Peyer's patch (tissue), 4 donors: Measurements from ENCODE around the gene RPRD2.

Source experiments
- POLR2A ChIP-seq, 2 donors: fragments of 450-650 bp; IDR thresholded peaks; one replicate each; pipeline ENCODE4 v1.5.1; 2017; ENCODE audit warnings: antibody characterized with exemption in 2 of 2, mild to moderate bottlenecking in 2 of 2, moderate library complexity in 2 of 2
- TF ChIP-seq, protein P1 (sequence below), 6 experiments: fragments of 450-650 bp in 4 of 6; fragments of 200-600 bp in 2 of 6; sonication (generic) in 1 of 6; IDR thresholded peaks; one replicate each; pipeline ENCODE4 v1.5.1; 2017 to 2019; ENCODE audit warnings: antibody characterized with exemption in 6 of 6, mild to moderate bottlenecking in 3 of 6, moderate library complexity in 1 of 6

DNA sequence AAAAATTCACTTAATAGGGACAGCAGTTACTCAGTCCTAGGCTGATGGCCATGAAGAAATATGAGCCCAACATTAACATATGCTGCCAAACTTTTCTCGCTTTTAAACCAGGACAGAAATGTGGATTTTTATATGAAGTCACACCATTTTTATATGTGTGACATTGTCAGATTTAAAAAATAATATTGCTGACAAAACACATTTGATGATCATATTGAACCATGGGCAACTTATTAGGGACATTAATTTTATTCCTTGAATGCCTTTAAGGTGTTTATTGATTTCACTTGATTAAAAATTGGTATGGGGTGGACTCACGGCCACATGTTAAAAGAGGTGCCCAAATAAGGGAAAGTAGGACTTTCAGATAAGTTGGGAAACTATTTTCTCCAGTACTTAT, 58.6 kb downstream of the RPRD2 start:
- TF ChIP-seq, protein P1, sequence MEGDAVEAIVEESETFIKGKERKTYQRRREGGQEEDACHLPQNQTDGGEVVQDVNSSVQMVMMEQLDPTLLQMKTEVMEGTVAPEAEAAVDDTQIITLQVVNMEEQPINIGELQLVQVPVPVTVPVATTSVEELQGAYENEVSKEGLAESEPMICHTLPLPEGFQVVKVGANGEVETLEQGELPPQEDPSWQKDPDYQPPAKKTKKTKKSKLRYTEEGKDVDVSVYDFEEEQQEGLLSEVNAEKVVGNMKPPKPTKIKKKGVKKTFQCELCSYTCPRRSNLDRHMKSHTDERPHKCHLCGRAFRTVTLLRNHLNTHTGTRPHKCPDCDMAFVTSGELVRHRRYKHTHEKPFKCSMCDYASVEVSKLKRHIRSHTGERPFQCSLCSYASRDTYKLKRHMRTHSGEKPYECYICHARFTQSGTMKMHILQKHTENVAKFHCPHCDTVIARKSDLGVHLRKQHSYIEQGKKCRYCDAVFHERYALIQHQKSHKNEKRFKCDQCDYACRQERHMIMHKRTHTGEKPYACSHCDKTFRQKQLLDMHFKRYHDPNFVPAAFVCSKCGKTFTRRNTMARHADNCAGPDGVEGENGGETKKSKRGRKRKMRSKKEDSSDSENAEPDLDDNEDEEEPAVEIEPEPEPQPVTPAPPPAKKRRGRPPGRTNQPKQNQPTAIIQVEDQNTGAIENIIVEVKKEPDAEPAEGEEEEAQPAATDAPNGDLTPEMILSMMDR (IDR thresholded peaks at IDR 0.05), result no peak
- no peak for TF ChIP-seq POLR2A (IDR thresholded peaks at IDR 0.05)
